ENCODE results near the gene FLT1.

DNA sequence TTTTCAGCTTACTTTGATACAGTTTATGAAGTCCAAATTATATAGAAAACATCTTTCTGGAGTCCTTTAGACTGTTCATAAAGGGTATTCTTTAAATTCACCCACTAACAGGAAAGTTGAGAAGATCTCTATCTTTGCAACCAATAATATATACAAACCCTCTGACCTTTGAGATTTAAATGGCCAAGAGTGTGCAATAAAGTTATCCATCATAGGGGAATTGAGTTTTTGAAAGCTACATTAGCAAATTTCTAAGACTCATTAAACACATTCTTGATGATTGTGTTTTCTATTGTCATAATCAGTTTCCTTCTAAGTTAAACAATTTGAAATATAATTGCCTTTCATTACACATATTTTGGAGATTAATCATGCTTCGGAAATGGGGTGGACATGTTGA is 15.9 kb downstream of the FLT1 start:
- TF ChIP-seq, protein P1, sequence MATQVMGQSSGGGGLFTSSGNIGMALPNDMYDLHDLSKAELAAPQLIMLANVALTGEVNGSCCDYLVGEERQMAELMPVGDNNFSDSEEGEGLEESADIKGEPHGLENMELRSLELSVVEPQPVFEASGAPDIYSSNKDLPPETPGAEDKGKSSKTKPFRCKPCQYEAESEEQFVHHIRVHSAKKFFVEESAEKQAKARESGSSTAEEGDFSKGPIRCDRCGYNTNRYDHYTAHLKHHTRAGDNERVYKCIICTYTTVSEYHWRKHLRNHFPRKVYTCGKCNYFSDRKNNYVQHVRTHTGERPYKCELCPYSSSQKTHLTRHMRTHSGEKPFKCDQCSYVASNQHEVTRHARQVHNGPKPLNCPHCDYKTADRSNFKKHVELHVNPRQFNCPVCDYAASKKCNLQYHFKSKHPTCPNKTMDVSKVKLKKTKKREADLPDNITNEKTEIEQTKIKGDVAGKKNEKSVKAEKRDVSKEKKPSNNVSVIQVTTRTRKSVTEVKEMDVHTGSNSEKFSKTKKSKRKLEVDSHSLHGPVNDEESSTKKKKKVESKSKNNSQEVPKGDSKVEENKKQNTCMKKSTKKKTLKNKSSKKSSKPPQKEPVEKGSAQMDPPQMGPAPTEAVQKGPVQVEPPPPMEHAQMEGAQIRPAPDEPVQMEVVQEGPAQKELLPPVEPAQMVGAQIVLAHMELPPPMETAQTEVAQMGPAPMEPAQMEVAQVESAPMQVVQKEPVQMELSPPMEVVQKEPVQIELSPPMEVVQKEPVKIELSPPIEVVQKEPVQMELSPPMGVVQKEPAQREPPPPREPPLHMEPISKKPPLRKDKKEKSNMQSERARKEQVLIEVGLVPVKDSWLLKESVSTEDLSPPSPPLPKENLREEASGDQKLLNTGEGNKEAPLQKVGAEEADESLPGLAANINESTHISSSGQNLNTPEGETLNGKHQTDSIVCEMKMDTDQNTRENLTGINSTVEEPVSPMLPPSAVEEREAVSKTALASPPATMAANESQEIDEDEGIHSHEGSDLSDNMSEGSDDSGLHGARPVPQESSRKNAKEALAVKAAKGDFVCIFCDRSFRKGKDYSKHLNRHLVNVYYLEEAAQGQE (IDR thresholded peaks at IDR 0.05; ENCODE audit: insufficient read depth in 1 of 2, low read depth in 2 of 2, low read length in 2 of 2) = no peak
- no peak for TF ChIP-seq POLR2AphosphoS5 (IDR thresholded peaks at IDR 0.05; ENCODE audit: low read depth, low read length)
- TF ChIP-seq TAF1 (IDR thresholded peaks at IDR 0.05; ENCODE audit: borderline replicate concordance, insufficient read depth, low read length) = no peak
- TF ChIP-seq SIN3A (IDR thresholded peaks at IDR 0.05; ENCODE audit: borderline replicate concordance, insufficient read depth, low read length) = no peak
